ENCODE data around the gene PARP8. TPM values are rescaled to one million over a fixed set of nuclear protein-coding genes. Genes with fewer than 3 reads are reported as not detected.
A peak's percentile ranks its signal among the peaks of the same experiment; 100 is the strongest.

PARP8 gene
- total and polyA plus RNA-seq, 12 donors, result 0.97 to 14.5 (median 5.2) TPM

GRCh38 chr5:50647726-50648125 lies 18.7 kb upstream of the PARP8 start:
- H3K36me3 ChIP-seq, result no peaks in the 10 kb centered on the region
- peaks cover 0 to 7% (median 0%) of the 10 kb centered on the region in 9 donors for H3K4me1 ChIP-seq
- no peaks in the 10 kb centered on the region for H3K9me3 ChIP-seq
- DNase-seq (no peak), ATAC-seq (no peak)
- H3K27ac ChIP-seq, result peak overlapping the region in 1 of 10 donors; percentile 32
- TF ChIP-seq, protein P1, sequence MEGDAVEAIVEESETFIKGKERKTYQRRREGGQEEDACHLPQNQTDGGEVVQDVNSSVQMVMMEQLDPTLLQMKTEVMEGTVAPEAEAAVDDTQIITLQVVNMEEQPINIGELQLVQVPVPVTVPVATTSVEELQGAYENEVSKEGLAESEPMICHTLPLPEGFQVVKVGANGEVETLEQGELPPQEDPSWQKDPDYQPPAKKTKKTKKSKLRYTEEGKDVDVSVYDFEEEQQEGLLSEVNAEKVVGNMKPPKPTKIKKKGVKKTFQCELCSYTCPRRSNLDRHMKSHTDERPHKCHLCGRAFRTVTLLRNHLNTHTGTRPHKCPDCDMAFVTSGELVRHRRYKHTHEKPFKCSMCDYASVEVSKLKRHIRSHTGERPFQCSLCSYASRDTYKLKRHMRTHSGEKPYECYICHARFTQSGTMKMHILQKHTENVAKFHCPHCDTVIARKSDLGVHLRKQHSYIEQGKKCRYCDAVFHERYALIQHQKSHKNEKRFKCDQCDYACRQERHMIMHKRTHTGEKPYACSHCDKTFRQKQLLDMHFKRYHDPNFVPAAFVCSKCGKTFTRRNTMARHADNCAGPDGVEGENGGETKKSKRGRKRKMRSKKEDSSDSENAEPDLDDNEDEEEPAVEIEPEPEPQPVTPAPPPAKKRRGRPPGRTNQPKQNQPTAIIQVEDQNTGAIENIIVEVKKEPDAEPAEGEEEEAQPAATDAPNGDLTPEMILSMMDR (IDR thresholded peaks at IDR 0.05), result no peak
- intact Hi-C loops (cut with DNase I), result no loop called here
- no peak overlapping the region for H3K4me3 ChIP-seq
- no peaks in the 10 kb centered on the region for H3K27me3 ChIP-seq
- WGBS, 2 donors, result 62 to 84% methylated on average over 3 of the region's 3 CpGs

DNA sequence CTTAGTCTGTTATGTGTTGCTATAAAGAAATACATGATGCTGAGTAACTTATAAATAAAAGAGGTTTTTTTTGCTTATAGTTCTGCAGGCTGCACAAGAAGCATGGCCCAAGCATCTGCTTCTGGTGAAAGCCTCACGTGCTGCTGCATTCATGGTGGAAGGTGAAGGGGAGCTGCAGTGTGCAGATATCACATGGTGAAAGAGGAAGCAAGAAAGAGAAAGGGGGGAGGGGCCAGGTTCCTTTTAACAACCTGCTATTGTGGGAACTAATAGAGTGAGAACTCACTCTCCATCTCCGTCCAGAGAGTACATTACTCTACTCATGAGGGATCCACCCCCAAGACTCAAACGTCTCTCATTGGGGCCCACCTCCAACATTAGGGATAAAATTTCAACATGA lies 12.5 kb upstream of the PARP8 start:
- peak in 1 of 8 donors; percentile 31 for ATAC-seq
- Histone ChIP-seq H3K4me3 (no peak overlapping the region), H3K27me3 (no peaks in the 10 kb centered on the region), H3K27ac (peak overlapping the region in 1 of 10 donors; percentile 4), H3K4me1 (peaks cover 0 to 4% (median 0%) of the 10 kb centered on the region in 9 donors), H3K9me3 (no peaks in the 10 kb centered on the region), H3K36me3 (no peaks in the 10 kb centered on the region)
- TF ChIP-seq, protein P1 (IDR thresholded peaks at IDR 0.05), result no peak
- 81 to 82% methylated on average over 3 of the region's 3 CpGs for WGBS, 2 donors
- intact Hi-C loops (cut with DNase I), result no loop called here
- no peak for DNase-seq

DNA sequence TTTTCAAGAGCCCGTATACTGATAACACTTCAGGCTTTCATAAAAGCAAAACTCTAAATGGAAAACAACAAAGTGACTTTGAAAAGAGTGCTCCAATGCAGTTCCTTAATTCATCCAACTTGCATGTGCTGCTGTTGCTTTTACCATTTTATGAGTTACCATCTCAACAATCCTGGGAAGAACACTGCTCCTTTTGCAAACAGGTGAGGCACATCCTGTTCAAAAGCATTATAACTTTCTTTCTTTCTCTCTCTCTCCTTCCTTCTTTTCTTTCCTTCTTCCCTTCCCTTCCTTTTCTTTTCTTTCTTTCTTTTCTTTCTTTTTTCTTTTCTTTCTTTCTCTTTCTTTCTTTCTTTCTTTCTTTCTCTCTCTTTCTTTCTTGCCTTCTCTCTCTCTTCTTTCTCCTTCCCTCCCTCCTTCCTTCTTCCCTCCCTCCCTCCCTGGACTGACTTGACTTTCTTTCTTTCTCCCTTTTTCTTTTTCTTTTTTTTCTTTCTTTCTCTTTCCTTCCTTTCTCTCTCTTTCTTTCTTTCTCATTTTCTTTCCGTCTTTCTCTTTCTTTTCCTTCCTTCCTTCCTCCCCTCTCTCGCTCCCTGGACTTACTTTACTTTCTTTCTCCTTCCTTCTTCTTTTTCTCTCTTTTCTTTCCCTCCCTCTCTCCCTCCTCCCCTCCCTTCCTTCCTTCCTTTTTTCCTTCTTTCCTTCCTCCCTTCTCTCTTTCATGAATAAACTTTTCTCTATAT lies 11.2 kb upstream of the PARP8 start:
- WGBS, 2 donors, result 37 to 55% methylated on average over 3 of the region's 3 CpGs
- ATAC-seq, result no peak
- no peaks in the 10 kb centered on the region for H3K27me3 ChIP-seq

GRCh38 chr5:50655810-50656205 lies 10.6 kb upstream of the PARP8 start:
- no peaks in the 10 kb centered on the region for H3K9me3 ChIP-seq
- TF ChIP-seq, protein P1 (IDR thresholded peaks at IDR 0.05), result no peak
- intact Hi-C loops (cut with DNase I), result no loop called here
- H3K4me1 ChIP-seq, result peaks cover 0 to 4% (median 0%) of the 10 kb centered on the region in 9 donors
- ATAC-seq (no peak), DNase-seq (no peak)
- no peak overlapping the region for H3K4me3 ChIP-seq
- no peak overlapping the region for H3K27ac ChIP-seq
- H3K36me3 ChIP-seq, result no peaks in the 10 kb centered on the region
- 91 to 93% methylated on average over 2 of the region's 2 CpGs for WGBS, 2 donors
- H3K27me3 ChIP-seq, result no peaks in the 10 kb centered on the region

More for the DNA sequence above, 11.2 kb upstream of the PARP8 start:
- no peaks in the 10 kb centered on the region for H3K9me3 ChIP-seq
- H3K36me3 ChIP-seq, result no peaks in the 10 kb centered on the region
- no peak for DNase-seq
- peaks cover 0 to 4% (median 0%) of the 10 kb centered on the region in 9 donors for H3K4me1 ChIP-seq
- H3K27ac ChIP-seq, result no peak overlapping the region
- H3K4me3 ChIP-seq, result no peak overlapping the region
- TF ChIP-seq, protein P1 (IDR thresholded peaks at IDR 0.05), result no peak
- intact Hi-C loops (cut with DNase I), result no loop called here

Data from heart right ventricle (tissue), 16 donors.